ENCODE measurements around the gene MED14. TPM values are rescaled to one million over a fixed set of nuclear protein-coding genes. Genes with fewer than 3 reads are reported as not detected.

The MED14 gene
- total RNA-seq, 1 experiment from 2014 or later: 136 TPM

- H2BK12ac ChIP-seq (ENCODE audit: insufficient read length, low read depth, low read length): no peak overlapping the region
- Mint-ChIP-seq H3K4me3 (no peak overlapping the region), H3K9me3 (peaks cover 43 to 44% of the 10 kb centered on the region in 2 experiments), H3K36me3 (ENCODE audit: insufficient read depth in 1 of 3, low read depth in 3 of 3) (peaks cover 36 to 86% (median 79%) of the 10 kb centered on the region in 3 experiments), H3K27me3 (ENCODE audit: low read depth) (no peaks in the 10 kb centered on the region), H3K27ac (no peak overlapping the region), H3K4me1 (peaks cover 0 to 7% of the 10 kb centered on the region in 2 experiments; a peak in 3 of 4 replicates)
- no peak overlapping the region for H4K91ac ChIP-seq (ENCODE audit: insufficient read length, low read depth, low read length)
- no peak overlapping the region for H4K8ac ChIP-seq (replicated peaks; ENCODE audit: insufficient read length, low read depth, low read length)
- H3K79me1 ChIP-seq (ENCODE audit: insufficient read depth, low read depth, low read length, poor library complexity, severe bottlenecking): no peaks in the 10 kb centered on the region
- no peak overlapping the region for H2AK5ac ChIP-seq (ENCODE audit: insufficient read length, low read length)
- H2BK15ac ChIP-seq (ENCODE audit: low read depth, low read length): no peak overlapping the region
- H2BK20ac ChIP-seq (ENCODE audit: low read depth, low read length, poor library complexity, severe bottlenecking): no peak overlapping the region
- H2AFZ ChIP-seq (ENCODE audit: low read length): no peak overlapping the region
- no peak overlapping the region for H3K14ac ChIP-seq (ENCODE audit: insufficient read depth, low read length)
- H3K27ac ChIP-seq (ENCODE audit: insufficient read length, low read depth, low read length): no peak overlapping the region
- H4K20me1 ChIP-seq (ENCODE audit: control insufficient read depth, insufficient read depth, insufficient read length): no peaks in the 10 kb centered on the region
- H3K4ac ChIP-seq (ENCODE audit: low read depth, low read length): no peak overlapping the region
- no peak overlapping the region for H3K23ac ChIP-seq (ENCODE audit: insufficient read length, low read depth, low read length)
- no peaks in the 10 kb centered on the region for H3K27me3 ChIP-seq (ENCODE audit: insufficient read depth, low read length)
- TF ChIP-seq CTCF (conservative IDR thresholded peaks at IDR 0.05): no peak
- WGBS (ENCODE audit: extremely low coverage, insufficient read length, low lambda C conversion rate): no CpG with 5 or more reads among the region's 3 CpGs
- H3K18ac ChIP-seq (ENCODE audit: insufficient read length, low read depth, low read length): no peak overlapping the region
- no peaks in the 10 kb centered on the region for H3K4me1 ChIP-seq (ENCODE audit: insufficient read depth, low read length)
- no peaks in the 10 kb centered on the region for H3K9me3 ChIP-seq (ENCODE audit: control insufficient read depth, low read depth, low read length)
- no peak overlapping the region for H3T11ph ChIP-seq (ENCODE audit: low read length)
- no peak overlapping the region for H3K4me2 ChIP-seq (ENCODE audit: insufficient read depth, insufficient read length, low read length)
- H3K79me2 ChIP-seq (ENCODE audit: insufficient read depth, low read length): no peaks in the 10 kb centered on the region
- no peak overlapping the region for H3K9ac ChIP-seq (ENCODE audit: extremely low read depth, insufficient read length, low read length)
- no peaks in the 10 kb centered on the region for H3K23me2 ChIP-seq (ENCODE audit: insufficient read length, low read depth, low read length, poor library complexity, severe bottlenecking)
- no peak for DNase-seq
- H2BK5ac ChIP-seq (ENCODE audit: insufficient read length, low read length): no peak overlapping the region
- no peak overlapping the region for H3K56ac ChIP-seq (ENCODE audit: insufficient read length, low read depth, low read length)
- H4K5ac ChIP-seq (ENCODE audit: insufficient read length, low read depth, low read length): no peak overlapping the region
- H2BK120ac ChIP-seq (ENCODE audit: low read depth, low read length, poor library complexity, severe bottlenecking): no peak overlapping the region
These were observed 52.1 kb downstream of the MED14 start for GRCh38 chrX:40683245-40683644.

Data from H9 (cell line).